NOMO-1 (cell line): ENCODE measurements around the gene HERC3.

Experiments used
- DNase-seq, 2 experiments: peaks; one replicate each; lab custom pipeline; 2025; ENCODE audit not compliant: unreplicated experiment in 2 of 2; lab: John Stamatoyannopoulos, UW

Gene HERC3

DNA sequence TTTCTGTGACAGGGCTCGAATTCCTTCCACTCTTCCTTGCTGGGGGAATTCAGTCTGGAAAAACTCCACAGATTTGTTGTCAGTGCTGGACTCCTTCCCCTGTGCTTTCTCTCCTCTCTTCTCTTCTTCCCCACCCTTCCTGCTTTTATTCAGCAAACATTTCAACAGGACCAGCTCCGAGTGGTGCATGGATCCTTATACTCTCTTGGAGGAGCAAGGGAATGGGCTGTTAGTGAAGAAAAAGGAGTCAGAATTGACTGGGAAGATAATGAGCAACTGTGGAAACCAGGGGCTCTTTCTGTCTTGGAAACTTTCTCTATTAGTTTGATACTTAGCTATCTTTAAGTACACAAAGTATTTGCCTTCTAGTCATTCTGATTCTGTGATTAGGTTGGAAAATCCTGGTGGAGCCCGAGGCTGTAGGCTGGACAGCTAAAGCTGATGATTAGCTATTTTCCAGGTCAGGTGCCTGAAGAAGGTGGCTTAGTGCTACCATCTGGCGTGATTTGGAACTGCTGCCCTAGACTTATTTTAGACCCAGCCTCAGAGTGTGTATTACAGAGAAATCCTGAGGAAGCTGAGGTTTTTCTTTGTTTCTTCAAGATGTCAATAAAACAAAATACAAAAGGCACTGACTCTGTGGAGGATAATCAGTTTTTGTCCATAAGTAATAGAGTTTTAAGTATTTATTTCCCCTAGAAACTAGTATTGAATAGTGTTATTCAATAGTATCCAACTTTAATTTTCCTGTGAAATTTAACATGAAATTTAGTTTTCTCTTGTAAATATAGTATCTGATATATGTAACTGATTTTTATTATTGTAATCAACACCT, 67.0 kb downstream of the HERC3 start:
- no peak for DNase-seq

DNA sequence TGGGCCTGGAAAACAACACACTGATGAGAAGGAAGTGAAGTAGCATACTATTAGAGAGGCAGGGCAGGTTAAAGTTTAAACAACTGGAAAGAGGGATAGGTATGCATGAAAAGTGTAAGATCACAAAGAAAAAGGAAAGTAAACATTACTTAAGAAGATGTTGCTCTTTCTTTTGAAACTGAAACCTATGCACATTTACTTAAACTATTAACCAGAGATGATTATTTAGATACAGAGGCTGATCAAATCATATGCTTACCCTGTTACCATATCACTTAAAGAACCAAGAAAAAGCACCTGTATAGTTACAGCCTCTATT, 67.6 kb downstream of the HERC3 start:
- DNase-seq, result no peak

- no peak for DNase-seq
Observed at GRCh38 chr4:88660446-88661294, 68.4 kb downstream of the HERC3 start.

DNA sequence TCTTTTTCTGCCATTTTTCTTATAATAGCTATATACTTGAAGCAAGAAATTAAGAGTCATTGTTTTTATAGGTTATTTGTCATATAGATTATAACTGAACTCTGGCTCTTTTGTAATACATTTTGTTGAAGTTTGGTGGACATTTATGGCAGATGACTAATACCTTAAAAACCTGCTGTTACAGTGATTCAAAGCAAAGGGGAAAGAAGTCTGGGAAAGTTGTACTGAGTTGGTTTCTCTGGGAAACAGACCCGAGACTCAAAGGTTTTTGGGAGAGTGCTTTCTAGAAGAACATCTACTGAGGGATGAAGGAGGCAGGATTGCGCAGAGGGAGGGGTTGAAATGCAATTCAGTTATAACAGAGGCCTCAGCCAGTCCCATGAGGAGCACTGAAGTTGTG, 69.5 kb downstream of the HERC3 start:
- DNase-seq, result no peak

DNA sequence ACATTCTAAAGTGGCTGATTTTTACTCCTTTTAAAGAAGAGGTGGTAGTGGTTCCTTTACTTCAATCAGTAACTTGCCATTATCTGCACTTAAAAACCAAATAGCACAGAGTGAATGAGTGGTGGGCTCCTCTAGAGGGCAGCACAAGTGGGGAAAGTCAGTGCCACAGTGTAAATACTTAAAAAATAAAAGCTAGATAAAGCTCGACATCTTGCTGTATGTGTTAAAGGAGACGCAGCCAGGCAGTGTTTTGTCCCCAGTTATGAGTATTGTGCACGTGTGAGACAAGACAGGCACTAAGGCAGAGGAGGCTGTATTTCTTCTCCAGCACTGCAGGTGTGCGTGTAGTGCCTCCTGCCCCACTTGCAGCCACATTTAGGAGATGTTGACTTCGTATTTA, 80.7 kb downstream of the HERC3 start:
- peak in 1 of 2 experiments; percentile 9 for DNase-seq

- DNase-seq, result no peak
Observed at GRCh38 chr4:88673886-88674285, 81.6 kb downstream of the HERC3 start.

DNA sequence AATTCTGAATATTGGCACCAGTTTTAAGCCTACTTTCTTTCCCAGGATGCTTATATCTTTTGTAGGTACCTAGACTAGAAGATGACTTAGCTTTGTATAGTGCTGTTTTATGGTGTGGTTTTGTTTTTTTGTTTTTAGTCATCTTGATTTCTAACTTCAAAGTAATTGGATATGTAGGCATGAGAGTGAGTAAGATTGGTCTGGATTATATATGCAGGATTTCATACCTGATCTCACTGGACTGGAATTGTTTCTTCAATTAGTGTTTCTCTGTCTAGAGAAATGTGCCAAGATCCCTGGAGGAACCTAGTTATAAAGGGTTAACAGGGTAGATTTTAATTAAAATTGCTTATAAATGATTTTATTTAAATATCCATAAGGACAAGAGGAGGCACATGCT, 82.3 kb downstream of the HERC3 start:
- DNase-seq, result no peak

DNA sequence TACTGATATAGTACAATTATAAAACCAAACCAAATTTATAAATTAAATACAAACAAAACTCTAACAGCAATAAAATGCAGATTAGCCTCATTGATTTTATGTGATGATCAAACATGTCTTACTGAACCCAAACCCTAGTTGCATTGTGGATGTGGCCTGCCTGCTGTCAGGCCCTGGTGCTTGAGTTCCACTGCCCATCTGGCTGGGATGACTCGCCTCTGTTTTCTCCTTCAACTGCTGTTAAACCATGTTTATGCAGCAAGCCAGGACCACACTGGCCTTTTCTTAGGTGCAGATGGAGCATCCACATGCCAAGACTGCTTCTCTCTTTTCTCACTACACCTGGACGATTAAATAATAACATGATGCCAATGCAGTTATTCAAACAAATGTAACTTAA, 82.7 kb downstream of the HERC3 start:
- DNase-seq, result no peak

DNA sequence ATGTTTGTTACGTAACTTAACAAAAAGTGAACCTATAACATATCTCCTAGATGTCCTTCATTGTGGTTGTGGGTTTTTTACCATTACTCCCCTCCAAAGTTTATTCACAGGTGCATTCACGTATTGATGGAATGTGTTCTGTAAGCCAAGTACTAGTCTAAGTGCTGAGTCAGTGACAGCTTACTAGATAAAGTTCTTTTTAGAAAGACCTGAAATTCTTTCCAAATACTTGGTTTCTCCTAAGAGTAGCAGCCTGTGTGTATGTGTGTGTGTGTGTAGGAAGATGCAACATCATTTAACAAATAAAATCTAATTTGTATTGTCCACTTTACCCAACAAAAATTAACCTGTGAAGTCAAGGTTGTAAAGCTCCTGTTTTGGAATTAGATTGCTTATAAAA, 83.3 kb downstream of the HERC3 start:
- DNase-seq, result no peak

DNA sequence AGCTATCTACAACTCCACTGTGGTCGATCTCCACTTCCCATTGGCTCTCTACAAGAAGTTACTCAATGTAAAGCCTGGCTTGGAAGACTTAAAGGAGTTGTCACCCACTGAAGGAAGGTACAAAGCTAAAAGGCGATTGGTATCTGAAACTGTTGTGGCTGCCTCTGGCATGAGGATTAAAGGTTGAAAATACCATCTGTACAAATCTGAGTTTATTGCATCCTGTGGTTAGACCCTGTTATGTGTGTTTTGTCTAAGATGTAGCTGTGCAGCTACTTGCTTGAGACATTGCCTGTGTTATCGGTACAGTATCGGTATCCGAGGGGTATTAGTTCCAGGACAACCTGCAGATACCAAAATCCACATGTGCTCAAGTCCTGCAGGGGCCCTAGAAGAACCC, 88.9 kb downstream of the HERC3 start:
- DNase-seq, result no peak

GRCh38 chr4:88690355-88690754, 98.1 kb downstream of the HERC3 start:
- DNase-seq, result no peak

DNA sequence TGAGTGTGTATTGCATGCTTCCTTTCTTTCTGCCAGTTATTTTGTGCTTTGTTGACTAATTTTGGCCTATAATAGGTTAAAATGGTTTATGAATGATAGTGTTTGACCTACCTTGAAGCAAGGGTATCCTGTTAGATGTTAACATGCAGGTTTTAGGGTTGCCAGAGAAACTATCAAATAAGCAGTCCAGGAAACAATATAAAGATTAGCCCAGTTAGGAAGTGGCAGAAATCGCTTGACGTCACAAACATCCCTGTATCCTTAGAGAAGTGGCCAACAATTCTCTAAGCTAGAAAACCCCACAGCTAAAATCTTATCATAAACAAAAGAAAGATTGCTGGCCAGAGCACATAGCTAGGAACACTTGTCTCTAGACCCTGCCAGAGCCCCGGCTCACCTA, 101.5 kb downstream of the HERC3 start:
- DNase-seq, result no peak

DNA sequence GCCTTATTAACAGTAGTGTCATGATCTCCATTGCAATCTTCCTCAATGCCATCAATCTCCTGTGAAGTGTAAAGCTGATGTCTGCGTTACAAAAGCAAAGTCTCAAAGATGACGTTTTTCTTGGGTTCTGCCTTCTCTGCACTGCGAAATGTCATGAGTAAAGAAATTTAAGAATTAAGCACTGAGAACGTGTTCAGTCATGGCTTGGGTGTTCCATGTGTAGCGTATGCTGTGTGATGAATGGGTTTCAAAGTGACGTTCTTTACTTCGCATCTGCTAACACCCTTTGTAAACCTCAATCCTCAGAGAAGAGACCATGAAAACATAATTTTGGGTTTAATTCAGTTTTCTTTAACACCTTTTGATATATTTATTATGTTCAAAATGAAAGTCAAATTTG, 104.3 kb downstream of the HERC3 start:
- no peak for DNase-seq

DNA sequence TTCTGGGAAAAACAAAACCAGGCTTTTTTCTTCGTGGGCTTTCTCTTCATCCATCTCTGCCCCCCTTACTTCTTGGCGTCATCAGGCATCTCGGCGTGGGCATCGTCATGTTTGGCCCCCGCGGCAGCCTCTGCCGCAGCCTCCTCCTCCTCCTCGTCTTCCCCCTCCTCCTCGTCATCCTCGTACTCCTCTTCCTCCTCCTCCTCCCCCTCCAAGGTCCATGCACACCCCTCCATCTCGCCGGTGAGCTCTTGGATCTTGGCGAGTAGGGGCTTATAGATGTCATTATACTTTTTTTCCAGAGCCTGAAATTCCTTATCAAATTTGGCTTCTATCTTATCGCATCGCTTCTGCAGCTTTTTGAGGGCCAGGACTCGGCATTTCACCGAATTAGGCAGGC, 104.9 kb downstream of the HERC3 start:
- no peak for DNase-seq

- peak; percentile 36 to 41 for DNase-seq
Observed at GRCh38 chr4:88697588-88698329, 105.5 kb downstream of the HERC3 start, which contains the start of gene NAP1L5. TSS of gene NAP1L5 (minus strand) at chr4:88697829. CDS start at chr4:88697754, 75 bp downstream.

GRCh38 chr4:88698519-88698918, 106.2 kb downstream of the HERC3 start:
- DNase-seq, result no peak

GRCh38 chr4:88702782-88703181, 110.5 kb downstream of the HERC3 start:
- DNase-seq, result no peak

DNA sequence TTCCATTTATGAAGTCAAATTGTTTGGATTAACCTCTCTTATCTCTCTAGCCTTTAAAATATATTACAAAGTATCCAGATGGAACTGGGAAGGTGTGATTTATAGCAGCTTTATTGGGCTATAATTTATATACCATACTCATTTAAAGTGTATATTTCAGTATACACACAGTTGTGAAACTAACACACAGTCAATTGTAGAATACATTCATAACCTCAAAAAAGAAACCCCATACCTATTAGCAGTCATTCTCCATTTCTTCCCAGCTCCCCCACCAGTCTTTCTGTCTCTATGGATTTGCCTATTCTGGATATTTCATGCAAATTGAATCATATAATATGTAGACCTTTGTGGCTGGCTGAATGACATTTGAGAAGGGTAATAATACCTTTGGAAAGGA, 112.9 kb downstream of the HERC3 start:
- no peak for DNase-seq

GRCh38 chr4:88705805-88706492, 113.7 kb downstream of the HERC3 start:
- DNase-seq, result no peak

GRCh38 chr4:88706574-88706973, 114.3 kb downstream of the HERC3 start:
- DNase-seq, result no peak

DNA sequence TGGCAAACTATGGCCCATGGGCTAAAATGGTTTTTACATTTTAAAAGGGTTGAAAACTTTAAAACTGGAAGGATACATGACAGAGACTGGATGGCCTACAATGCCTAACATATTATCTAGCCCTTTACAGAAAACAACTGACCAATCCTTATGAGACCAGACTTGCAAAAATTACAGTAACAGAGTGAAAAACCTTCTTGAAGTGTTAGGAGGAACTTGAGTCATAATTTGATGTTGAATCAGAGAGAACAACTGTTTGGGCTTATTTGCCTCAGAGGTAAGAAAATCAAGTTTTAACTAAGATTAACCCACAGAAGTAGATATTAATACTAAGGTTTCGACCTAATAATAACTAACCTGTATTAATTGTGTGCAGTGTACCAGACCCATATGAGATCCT, 117.7 kb downstream of the HERC3 start:
- DNase-seq, result no peak
